Loucy (cell line): Measurements from ENCODE around the gene SCPEP1.

Experiments
- H2AFZ ChIP-seq: fragments of 200-600 bp; sonication (generic); 2 replicates; pipeline ENCODE4 v1.6.0; 2016; ENCODE audit warnings: antibody characterized with exemption, mild to moderate bottlenecking, low read length, moderate library complexity
- H3F3A ChIP-seq: fragments of 200-600 bp; 2 replicates; pipeline ENCODE4 v1.6.0; 2016; ENCODE audit warnings: antibody characterized with exemption, low read depth, mild to moderate bottlenecking
- H3K27me3 ChIP-seq: fragments of 200-600 bp; sonication (generic); 2 replicates; pipeline ENCODE4 v1.6.1; 2014; ENCODE audit warnings: low read length, mild to moderate bottlenecking; ENCODE audit not compliant: insufficient read depth, poor library complexity, severe bottlenecking
- H3K36me3 ChIP-seq: fragments of 200-600 bp; sonication (generic); 2 replicates; pipeline ENCODE4 v1.6.1; 2016; ENCODE audit warnings: low read length; ENCODE audit not compliant: insufficient read depth
- H3K4me1 ChIP-seq: fragments of 200-600 bp; sonication (generic); 2 replicates; pipeline ENCODE4 v1.5.1; 2014; ENCODE audit warnings: low read length, mild to moderate bottlenecking; ENCODE audit not compliant: insufficient read depth, poor library complexity, severe bottlenecking
- H3K4me2 ChIP-seq: fragments of 200-600 bp; sonication (generic); 2 replicates; pipeline ENCODE4 v1.6.0; 2014; ENCODE audit warnings: antibody characterized with exemption, low read length, low read depth, mild to moderate bottlenecking; ENCODE audit not compliant: poor library complexity, severe bottlenecking
- H3K4me3 ChIP-seq: fragments of 200-600 bp; sonication (generic); 2 replicates; pipeline ENCODE4 v1.5.1; 2014; ENCODE audit warnings: low read length, mild to moderate bottlenecking, mixed read lengths; ENCODE audit not compliant: poor library complexity, severe bottlenecking
- H3K79me2 ChIP-seq: fragments of 200-600 bp; sonication (generic); 2 replicates; pipeline ENCODE4 v1.6.1; 2014; ENCODE audit warnings: low read length; ENCODE audit not compliant: insufficient read depth
- H3K9ac ChIP-seq: fragments of 200-600 bp; sonication (generic); 2 replicates; pipeline ENCODE4 v1.6.0; 2014; ENCODE audit warnings: mild to moderate bottlenecking, low read depth, low read length, moderate library complexity; ENCODE audit not compliant: poor library complexity, severe bottlenecking
- H3K9me2 ChIP-seq: fragments of 200-600 bp; sonication (generic); replicated peaks from 2 replicates; pipeline ENCODE4 v1.6.1; 2016; ENCODE audit warnings: low read depth, low read length, mixed read lengths
- H3K9me3 ChIP-seq: fragments of 200-600 bp; sonication (generic); 2 replicates; pipeline ENCODE4 v1.6.1; 2014; ENCODE audit warnings: mild to moderate bottlenecking, antibody characterized with exemption, low read length, low read depth; ENCODE audit not compliant: insufficient read depth
- H4K20me1 ChIP-seq: fragments of 200-600 bp; sonication (generic); 2 replicates; pipeline ENCODE4 v1.6.0; 2014; ENCODE audit warnings: antibody characterized with exemption, low read length, mild to moderate bottlenecking; ENCODE audit not compliant: insufficient read depth, poor library complexity, severe bottlenecking
- EZH2phosphoT487 ChIP-seq: fragments of 200-600 bp; IDR thresholded peaks from 2 replicates; pipeline ENCODE4 v1.6.1; 2018; ENCODE audit warnings: antibody characterized with exemption, mild to moderate bottlenecking, moderate library complexity, borderline replicate concordance
- TF ChIP-seq, protein P1 (sequence below): fragments of 200-600 bp; sonication (generic); conservative IDR thresholded peaks from 2 replicates; pipeline ENCODE4 v1.5.1; 2014; ENCODE audit warnings: mild to moderate bottlenecking, antibody characterized with exemption, low read length

SCPEP1 gene

DNA sequence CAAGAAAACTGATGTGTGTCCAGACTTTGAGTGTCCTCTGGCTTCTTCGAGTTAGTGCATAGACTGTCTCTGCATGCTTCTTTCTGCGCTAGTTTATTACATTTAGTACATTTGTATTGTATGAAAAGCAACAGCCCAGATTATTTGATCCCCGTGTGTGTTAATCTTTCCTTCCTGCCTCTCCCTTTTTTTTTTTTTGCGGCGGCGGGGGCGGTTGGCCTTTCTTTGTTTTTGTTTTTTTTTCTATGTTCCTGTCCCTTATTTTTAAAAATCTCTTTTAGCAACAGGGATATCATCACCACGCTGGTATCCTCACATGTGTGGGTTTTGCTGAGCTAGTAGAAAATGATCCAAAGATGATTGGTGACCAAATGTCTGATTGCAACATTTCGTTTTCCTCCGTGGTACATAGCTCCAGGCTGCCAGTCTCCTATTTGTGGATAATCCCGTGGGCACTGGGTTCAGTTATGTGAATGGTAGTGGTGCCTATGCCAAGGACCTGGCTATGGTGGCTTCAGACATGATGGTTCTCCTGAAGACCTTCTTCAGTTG, 9.4 kb downstream of the SCPEP1 start:
- Histone ChIP-seq H3K4me2 (no peak overlapping the region), H2AFZ (no peak overlapping the region), H3K4me1 (no peaks in the 10 kb centered on the region), H3K9me2 (no peaks in the 10 kb centered on the region), H3K9me3 (no peaks in the 10 kb centered on the region), H3K27me3 (no peaks in the 10 kb centered on the region), H3K9ac (no peak overlapping the region), H3K4me3 (no peak overlapping the region), H3K36me3 (no peaks in the 10 kb centered on the region), H4K20me1 (no peaks in the 10 kb centered on the region), H3K79me2 (no peaks in the 10 kb centered on the region), H3F3A (no peaks in the 10 kb centered on the region)
- TF ChIP-seq EZH2phosphoT487, result no peak
- TF ChIP-seq, protein P1, sequence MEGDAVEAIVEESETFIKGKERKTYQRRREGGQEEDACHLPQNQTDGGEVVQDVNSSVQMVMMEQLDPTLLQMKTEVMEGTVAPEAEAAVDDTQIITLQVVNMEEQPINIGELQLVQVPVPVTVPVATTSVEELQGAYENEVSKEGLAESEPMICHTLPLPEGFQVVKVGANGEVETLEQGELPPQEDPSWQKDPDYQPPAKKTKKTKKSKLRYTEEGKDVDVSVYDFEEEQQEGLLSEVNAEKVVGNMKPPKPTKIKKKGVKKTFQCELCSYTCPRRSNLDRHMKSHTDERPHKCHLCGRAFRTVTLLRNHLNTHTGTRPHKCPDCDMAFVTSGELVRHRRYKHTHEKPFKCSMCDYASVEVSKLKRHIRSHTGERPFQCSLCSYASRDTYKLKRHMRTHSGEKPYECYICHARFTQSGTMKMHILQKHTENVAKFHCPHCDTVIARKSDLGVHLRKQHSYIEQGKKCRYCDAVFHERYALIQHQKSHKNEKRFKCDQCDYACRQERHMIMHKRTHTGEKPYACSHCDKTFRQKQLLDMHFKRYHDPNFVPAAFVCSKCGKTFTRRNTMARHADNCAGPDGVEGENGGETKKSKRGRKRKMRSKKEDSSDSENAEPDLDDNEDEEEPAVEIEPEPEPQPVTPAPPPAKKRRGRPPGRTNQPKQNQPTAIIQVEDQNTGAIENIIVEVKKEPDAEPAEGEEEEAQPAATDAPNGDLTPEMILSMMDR, result no peak

DNA sequence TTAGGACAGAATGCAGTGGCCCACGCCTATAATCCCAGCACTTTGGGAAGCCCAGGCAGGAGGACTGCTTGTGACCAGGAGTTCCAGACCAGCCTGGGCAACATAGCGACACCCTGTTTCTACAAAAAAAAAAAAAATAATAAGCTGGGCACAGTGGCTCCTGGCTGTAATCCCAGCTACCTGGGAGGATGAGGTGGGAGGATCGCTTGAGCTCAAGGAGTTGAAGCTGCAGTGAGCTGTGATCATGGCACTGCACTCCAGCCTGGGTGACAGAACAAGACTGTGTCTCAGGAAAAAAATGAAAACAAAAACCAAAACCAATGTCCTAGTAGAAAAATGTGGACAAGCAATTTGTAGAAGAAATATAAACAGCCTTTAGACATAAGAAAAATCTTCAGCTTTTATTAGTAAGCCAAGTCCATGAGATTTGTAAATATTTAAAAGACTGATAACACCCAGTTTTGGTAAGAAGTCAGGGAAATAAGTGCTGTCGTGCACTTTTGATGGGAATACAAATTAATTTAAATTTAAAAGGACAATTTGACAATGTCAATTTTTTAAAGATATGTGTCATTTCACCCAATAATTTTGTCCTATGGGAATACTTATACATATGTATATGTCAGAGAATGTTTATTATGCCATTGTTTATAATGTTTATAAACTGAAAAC, 11.1 kb downstream of the SCPEP1 start:
- Histone ChIP-seq H3K27me3 (no peaks in the 10 kb centered on the region), H3K9me3 (no peaks in the 10 kb centered on the region), H3K4me3 (no peak overlapping the region), H2AFZ (no peak overlapping the region), H3F3A (no peaks in the 10 kb centered on the region), H4K20me1 (no peaks in the 10 kb centered on the region), H3K4me2 (no peak overlapping the region), H3K4me1 (no peaks in the 10 kb centered on the region), H3K36me3 (no peaks in the 10 kb centered on the region), H3K9ac (no peak overlapping the region), H3K9me2 (no peaks in the 10 kb centered on the region), H3K79me2 (no peaks in the 10 kb centered on the region)
- TF ChIP-seq, protein P1, result no peak
- TF ChIP-seq EZH2phosphoT487, result no peak

DNA sequence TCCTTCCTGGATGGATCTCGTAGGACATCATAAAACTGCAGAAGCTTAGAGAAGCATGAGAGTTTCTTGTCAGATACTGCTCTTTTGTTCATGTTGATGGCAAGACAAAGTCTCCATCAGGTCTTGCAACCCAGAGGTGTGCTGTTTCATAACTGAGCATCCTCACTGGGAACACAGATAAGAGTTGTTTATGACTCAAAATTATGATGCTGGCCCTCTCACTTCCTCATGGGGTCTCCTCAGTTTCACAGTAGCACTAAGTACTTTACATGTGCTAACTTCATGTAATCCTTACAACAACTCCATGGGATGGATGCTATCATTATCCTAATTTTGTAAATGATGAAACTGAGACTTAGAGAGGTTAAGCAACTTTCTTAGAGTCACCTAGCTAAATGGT, 14.4 kb downstream of the SCPEP1 start:
- H3K79me2 ChIP-seq, result no peaks in the 10 kb centered on the region
- no peak overlapping the region for H3K9ac ChIP-seq
- H3K4me3 ChIP-seq, result no peak overlapping the region
- H3K9me3 ChIP-seq, result no peaks in the 10 kb centered on the region
- H2AFZ ChIP-seq, result no peak overlapping the region
- TF ChIP-seq, protein P1, result no peak
- TF ChIP-seq EZH2phosphoT487, result no peak
- peaks cover 2% of the 10 kb centered on the region; the same call in 1 of the 2 replicates for H3K36me3 ChIP-seq
- no peaks in the 10 kb centered on the region for H4K20me1 ChIP-seq
- no peaks in the 10 kb centered on the region for H3F3A ChIP-seq
- no peaks in the 10 kb centered on the region for H3K9me2 ChIP-seq
- H3K4me1 ChIP-seq, result no peaks in the 10 kb centered on the region
- no peaks in the 10 kb centered on the region for H3K27me3 ChIP-seq
- no peak overlapping the region for H3K4me2 ChIP-seq
